GM19351 (cell line): ENCODE measurements around the gene LRRC8D.
A peak's percentile ranks its signal among the peaks of the same experiment; 100 is the strongest.

Experiments
- ATAC-seq: cut with Tn5 transposase; IDR thresholded peaks from one replicate; pipeline ENCODE4 v1.9.1; 2021; ENCODE audit warnings: mild to moderate bottlenecking, moderate library complexity; ENCODE audit not compliant: unreplicated experiment

LRRC8D gene

GRCh38 chr1:89806616-89807015 is 14.2 kb upstream of the LRRC8D start:
- ATAC-seq: no peak

- ATAC-seq: no peak
Observed at GRCh38 chr1:89807503-89807902, 13.3 kb upstream of the LRRC8D start.

- ATAC-seq: no peak
Observed at GRCh38 chr1:89807983-89808382, 12.8 kb upstream of the LRRC8D start.

DNA sequence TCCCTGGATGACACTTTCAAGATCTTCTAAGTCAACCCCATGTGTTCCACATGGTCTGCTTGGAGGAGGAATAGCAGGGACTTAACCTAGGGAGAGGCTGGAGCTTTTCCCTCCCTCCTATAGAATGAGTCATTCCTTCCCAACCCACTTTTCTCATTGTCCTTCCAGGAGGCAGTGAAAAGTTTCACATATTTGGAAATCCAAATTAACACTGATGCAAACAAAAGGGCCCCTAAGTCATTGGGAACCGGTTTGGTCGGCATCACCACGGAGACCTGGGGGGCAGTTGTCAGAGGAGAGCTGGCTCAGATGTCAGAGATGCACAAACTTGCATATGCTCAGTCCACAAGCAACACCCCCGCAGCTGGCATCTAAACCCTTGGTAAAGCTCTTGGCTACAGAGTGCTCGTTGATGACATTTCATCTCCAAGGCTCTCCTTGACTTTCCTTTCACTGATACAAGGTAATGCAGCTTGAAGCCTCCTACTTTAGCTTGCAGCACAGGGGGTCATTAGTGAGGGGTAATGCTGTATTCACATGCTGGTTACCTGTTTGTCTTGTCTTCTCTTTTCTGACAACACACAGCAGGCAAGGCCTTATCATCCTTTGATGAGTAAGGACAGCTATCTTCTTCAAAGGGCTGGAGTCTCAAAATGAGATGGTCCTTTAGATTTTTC is 12.3 kb upstream of the LRRC8D start:
- ATAC-seq: no peak

- ATAC-seq: no peak
Observed at GRCh38 chr1:89809556-89809955, 11.3 kb upstream of the LRRC8D start.

DNA sequence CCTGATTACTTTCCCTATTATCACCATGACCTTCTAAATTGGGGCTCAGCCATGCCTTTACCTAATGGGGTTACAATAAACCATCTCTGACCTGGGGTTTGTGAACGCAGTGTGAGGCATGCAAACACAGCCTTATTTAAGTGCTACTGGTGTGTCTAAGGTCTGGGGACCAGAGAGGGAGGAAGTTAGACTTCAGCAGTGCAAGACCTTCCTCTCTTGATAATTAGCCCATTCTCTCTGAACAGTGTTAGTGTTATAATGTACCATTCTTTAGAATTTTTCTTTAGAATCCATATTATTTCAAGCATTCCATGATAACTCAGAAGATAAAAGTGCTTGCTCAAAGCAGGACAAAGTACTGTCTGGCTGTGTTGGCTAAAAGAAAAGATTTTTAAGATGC is 10.5 kb upstream of the LRRC8D start:
- no peak for ATAC-seq

DNA sequence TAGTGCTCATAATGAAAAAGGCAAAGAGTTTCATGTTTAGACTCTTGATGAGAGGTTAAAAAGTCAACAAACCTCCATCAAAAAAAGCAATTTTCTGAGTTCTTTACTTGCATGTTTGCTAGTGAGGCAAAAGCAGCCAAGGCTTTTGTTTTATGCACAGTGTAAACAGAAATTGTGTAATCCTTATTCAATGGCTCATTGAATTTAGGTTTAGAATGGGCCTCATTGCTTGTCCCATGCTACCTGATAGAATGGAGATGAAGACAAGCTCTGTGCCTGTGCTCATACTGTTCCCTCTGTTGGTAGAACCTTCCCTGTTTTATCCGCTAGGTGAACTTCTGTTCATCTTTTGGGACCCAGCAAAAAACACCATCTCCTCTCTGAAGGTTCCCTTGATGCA is 10.0 kb upstream of the LRRC8D start:
- ATAC-seq: no peak

GRCh38 chr1:89812992-89813391 is 7.8 kb upstream of the LRRC8D start:
- ATAC-seq: no peak

- no peak for ATAC-seq
Observed at GRCh38 chr1:89815040-89815439, 5.8 kb upstream of the LRRC8D start.

GRCh38 chr1:89815611-89816010 is 5.2 kb upstream of the LRRC8D start:
- peak; percentile 56 for ATAC-seq

- no peak for ATAC-seq
Observed at GRCh38 chr1:89816366-89816765, 4.5 kb upstream of the LRRC8D start.

DNA sequence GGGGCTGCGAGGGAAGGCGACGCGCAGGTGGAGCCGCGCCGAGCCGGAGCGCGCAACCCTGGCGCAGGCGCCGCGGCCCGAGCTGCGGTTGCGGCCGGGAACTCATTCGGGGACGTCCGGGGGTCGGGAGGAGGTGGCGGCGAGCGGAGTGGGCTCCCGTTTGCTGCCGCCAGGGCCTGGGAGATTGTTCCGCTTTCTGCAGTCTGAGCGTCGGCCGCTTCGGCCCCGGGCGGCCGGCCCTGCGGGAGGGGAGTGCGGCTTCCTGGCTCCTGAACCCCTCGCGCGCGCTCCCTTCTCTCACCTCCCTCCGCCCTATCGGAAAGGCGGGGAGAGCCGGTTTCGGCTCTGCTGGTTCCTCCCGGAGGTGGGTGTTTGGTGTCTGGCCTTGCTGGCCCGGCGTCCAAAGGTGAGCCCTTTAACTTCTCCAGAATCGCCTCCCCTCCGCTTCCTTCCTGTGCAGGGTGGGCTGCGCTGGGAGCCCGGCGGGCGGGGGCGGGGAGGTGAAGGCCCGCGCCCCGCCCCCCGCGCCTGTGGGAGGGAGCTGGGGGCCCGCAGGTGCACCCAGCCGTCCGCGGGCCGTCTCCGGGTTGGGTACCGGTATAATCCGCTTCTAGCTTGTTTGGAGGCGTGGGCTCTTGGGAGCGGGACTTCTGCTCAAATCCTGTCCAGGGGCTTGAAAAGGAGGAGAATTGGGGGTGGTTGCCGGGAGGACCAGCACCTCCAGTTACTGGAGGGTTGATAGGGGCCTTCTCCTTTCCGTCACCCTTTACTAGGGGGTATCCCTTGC is 683 bp downstream of the LRRC8D start:
- peak; percentile 55 for ATAC-seq

GRCh38 chr1:89822109-89822962 is 1.5 kb downstream of the LRRC8D start:
- ATAC-seq: no peak

DNA sequence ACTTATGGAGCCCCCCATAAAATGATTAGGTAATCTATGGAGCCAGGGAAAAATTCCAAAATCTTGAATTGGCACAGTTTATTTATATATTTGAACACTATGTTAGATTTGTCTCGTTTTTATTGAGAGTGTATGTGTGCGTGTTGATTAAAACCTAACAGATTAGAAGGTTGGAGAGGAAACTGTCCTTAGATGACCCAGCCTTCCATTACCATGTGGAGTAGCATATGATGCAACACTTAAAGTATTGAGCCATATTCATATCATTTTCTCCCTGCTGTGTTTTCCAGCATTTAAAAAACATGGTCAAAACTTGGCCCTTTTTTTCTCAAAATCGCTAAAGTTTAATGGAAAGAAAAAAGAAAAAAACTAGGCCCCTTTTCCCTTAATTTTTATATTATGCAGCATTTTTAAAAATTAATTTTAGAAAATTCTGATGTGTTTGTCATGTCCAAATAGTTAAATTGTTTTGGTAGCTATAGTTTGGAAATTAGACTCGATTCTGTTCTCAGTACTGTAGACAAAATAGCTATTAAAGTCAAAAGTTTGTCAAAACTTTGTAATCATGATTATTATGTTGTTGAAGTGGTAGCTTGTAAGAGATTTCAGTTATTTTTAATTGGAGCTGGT is 2.3 kb downstream of the LRRC8D start:
- no peak for ATAC-seq

DNA sequence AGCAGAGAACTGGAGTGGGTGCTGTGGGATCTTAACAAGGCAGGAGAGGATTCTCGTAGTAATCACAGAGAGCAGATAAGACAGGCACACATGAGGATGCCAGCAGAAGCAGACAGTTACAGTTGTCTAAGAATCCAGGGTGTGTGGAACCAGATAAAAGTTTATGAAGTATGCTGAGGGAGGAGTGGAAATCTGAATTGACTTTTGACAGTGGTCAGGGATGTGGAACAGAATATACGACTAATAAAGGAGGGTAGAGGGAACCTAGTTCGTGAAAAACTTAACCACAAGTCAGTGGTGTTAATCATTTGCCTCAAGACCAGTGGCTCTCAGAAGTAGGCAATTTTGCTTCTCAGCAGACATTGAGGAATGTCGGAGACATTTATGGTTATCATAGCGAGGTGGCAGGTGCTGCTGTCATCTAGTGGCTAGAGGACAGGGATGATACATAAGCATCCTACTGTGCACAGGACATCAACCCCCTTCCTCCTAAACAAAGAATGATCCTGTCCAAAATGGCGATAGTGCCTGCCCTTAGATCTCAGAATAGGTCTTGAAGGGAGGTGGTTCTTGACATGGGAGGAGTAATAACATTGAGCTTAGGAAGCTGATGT is 3.0 kb downstream of the LRRC8D start:
- ATAC-seq: no peak

DNA sequence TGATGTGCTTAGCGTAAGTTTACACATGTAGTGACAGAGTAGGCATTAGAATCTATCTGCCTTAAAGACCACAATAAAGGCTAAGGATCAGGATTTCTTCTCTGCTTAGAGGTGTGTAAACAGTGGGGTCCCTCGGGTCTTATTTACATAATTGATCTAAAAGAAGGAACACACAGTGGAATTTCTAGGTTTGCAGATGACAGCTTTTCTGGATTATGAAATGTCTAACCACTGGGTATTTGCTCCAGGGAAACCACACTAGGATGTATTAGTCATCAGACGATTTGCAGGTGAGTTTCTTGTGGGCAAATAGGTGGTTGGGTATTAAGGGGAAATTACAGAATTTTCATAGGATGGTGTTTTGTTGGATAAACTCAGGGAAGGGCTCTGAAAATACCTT is 5.8 kb downstream of the LRRC8D start:
- no peak for ATAC-seq

- ATAC-seq: no peak
Observed at GRCh38 chr1:89827330-89827729, 6.5 kb downstream of the LRRC8D start.

GRCh38 chr1:89827902-89828301 is 7.1 kb downstream of the LRRC8D start:
- ATAC-seq: no peak

DNA sequence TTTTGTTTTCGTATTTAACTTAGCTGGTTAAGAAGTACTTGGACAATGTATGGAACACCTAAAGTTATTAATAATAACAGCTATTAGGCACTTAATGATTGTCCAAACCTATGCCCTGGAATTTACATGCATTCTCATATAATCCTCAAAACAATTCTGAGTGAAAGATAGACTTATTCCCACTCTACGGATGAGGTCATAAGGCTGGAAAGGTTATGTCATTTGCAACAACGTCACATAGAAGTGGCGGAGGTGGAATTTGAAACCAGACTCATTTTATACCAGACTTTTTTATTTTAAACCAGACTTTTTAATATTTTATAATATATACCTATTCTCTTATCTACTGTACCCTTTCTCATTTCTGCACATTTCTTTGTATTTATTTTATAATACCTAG is 8.4 kb downstream of the LRRC8D start:
- ATAC-seq: no peak

- no peak for ATAC-seq
Observed at GRCh38 chr1:89831462-89832120, 10.8 kb downstream of the LRRC8D start.
